ENCODE results near the gene C2CD3. TPM values are rescaled to one million over a fixed set of nuclear protein-coding genes. Genes with fewer than 3 reads are reported as not detected.

The C2CD3 gene
- total and polyA plus RNA-seq, 2 of the 4 experiments (the other 2 are of a cell fraction) = 11.1 to 19.2 TPM

DNA sequence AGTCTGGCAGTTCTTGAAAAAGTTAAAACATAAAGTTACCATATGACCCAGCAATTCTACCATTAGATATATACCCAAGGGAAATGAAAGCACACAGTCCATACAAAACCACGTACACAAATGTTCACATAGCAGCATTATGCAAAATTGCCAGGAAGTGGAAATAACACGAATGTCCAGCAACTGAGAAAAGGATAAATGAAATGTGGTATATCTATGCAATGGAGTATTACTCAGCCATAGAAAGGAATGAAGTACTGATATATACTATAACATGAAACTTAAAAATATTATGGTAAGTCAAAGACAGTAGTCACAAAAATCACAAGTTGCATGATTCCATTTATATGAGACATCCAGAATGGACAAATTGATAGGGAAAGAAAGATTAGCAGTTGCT lies 57.9 kb downstream of the C2CD3 start:
- peaks cover 12% of the 10 kb centered on the region; the same call in 1 of the 2 replicates for H3K36me3 ChIP-seq (ENCODE audit: control insufficient read depth, insufficient read depth, low read length)
- H3K27ac ChIP-seq (ENCODE audit: insufficient read depth, low read length) = no peak overlapping the region
- H4K91ac ChIP-seq (ENCODE audit: insufficient read depth, low read depth, low read length) = no peak overlapping the region
- H3K9me1 ChIP-seq (ENCODE audit: insufficient read depth, low read length) = no peaks in the 10 kb centered on the region; the same call in 1 of the 2 replicates
- no peak overlapping the region for H2BK15ac ChIP-seq (ENCODE audit: low read depth, low read length)
- ATAC-seq (ENCODE audit: low read depth) = no peak
- H3K4me1 ChIP-seq (ENCODE audit: control insufficient read depth, insufficient read depth, low read length) = no peaks in the 10 kb centered on the region
- no peak overlapping the region for H2AFZ ChIP-seq (replicated peaks; ENCODE audit: low read length, poor library complexity)
- H3K4me2 ChIP-seq (ENCODE audit: low read depth, low read length) = no peak overlapping the region
- no peak overlapping the region for H3K9ac ChIP-seq (ENCODE audit: low read depth, low read length)
- no peak overlapping the region for H3K18ac ChIP-seq (ENCODE audit: low read depth, low read length)
- H2BK20ac ChIP-seq (ENCODE audit: low read depth, low read length) = no peak overlapping the region
- no peaks in the 10 kb centered on the region for H3K9me3 ChIP-seq (ENCODE audit: control insufficient read depth, insufficient read depth, low read length)
- no peak for TF ChIP-seq CTCF (conservative IDR thresholded peaks at IDR 0.05; ENCODE audit: low read depth, low read length)
- no peak for TF ChIP-seq POLR2A (IDR thresholded peaks at IDR 0.05; ENCODE audit: low read depth, low read length)
- TF ChIP-seq RAD21 (IDR thresholded peaks at IDR 0.05; ENCODE audit: low read length) = no peak
- no peak for TF ChIP-seq MAZ (IDR thresholded peaks at IDR 0.05; ENCODE audit: borderline replicate concordance, low read depth, low read length)
- no peak for TF ChIP-seq MXI1 (IDR thresholded peaks at IDR 0.05; ENCODE audit: borderline replicate concordance, low read depth, low read length)
- TF ChIP-seq FOS (IDR thresholded peaks at IDR 0.05; ENCODE audit: low read depth, low read length) = no peak
- TF ChIP-seq USF2 (IDR thresholded peaks at IDR 0.05; ENCODE audit: low read depth, low read length) = no peak
- no peak for TF ChIP-seq MAFK (IDR thresholded peaks at IDR 0.05; ENCODE audit: low read depth, low read length)
- no peak for TF ChIP-seq SMC3 (IDR thresholded peaks at IDR 0.05; ENCODE audit: low read depth, low read length)
- no peak for TF ChIP-seq CHD1 (IDR thresholded peaks at IDR 0.05; ENCODE audit: low read depth, low read length)
- TF ChIP-seq CEBPB (IDR thresholded peaks at IDR 0.05; ENCODE audit: low read depth, low read length) = no peak
- TF ChIP-seq BHLHE40 (IDR thresholded peaks at IDR 0.05; ENCODE audit: low read depth, low read length) = no peak
- TF ChIP-seq ELK1 (IDR thresholded peaks at IDR 0.05; ENCODE audit: borderline replicate concordance, low read depth, low read length) = no peak
- no peak for TF ChIP-seq NFE2L2 (IDR thresholded peaks at IDR 0.05; ENCODE audit: low read depth, low read length)
- no peak overlapping the region for H3K23ac ChIP-seq (ENCODE audit: low read depth, low read length)
- no peak overlapping the region for H2AK5ac ChIP-seq (ENCODE audit: low read depth, low read length)
- intact Hi-C loops (cut with micrococcal nuclease) = no loop called here
- no peak for DNase-seq
- H3K56ac ChIP-seq (ENCODE audit: extremely low read depth, insufficient read depth, low read length) = no peak overlapping the region
- POLR2A ChIA-PET (ENCODE audit: unreplicated experiment) = no interaction called here
- BruUV-seq (replicated peaks) = no TSS peak
- no peaks in the 10 kb centered on the region for H4K20me1 ChIP-seq (ENCODE audit: insufficient read depth, low read length)
- H3K14ac ChIP-seq (replicated peaks; ENCODE audit: low read depth, low read length) = no peak overlapping the region
- H3K27me3 ChIP-seq (ENCODE audit: control insufficient read depth, insufficient read depth, low read length) = no peaks in the 10 kb centered on the region
- 0 out of 4 replicates have a peak, but pooled peaks cover 0 to 3% of the 10 kb centered on the region in 2 experiments for H3K79me1 ChIP-seq (ENCODE audit: low read depth in 1 of 2, low read length in 2 of 2)
- CTCF ChIA-PET = no interaction called here
- H3K4ac ChIP-seq (ENCODE audit: low read depth, low read length) = no peak overlapping the region
- no peak overlapping the region for H3K4me3 ChIP-seq (ENCODE audit: insufficient read depth, low read depth, low read length)
- H4K8ac ChIP-seq (ENCODE audit: low read depth in 2 of 2, low read length in 2 of 2) = no peak overlapping the region
- H4K5ac ChIP-seq (ENCODE audit: low read depth, low read length) = no peak overlapping the region
- no peak overlapping the region for H2BK5ac ChIP-seq (ENCODE audit: low read depth, low read length, poor library complexity, severe bottlenecking)
- in situ Hi-C loops (cut with MboI; ENCODE audit: low sequenced_read_pairs) = no loop called here
- H2BK120ac ChIP-seq (ENCODE audit: low read depth, low read length) = no peak overlapping the region
- H2AK9ac ChIP-seq (replicated peaks; ENCODE audit: low read depth, low read length, poor library complexity) = no peak overlapping the region
- WGBS, 2 experiments (ENCODE audit: extremely low coverage in 2 of 2, insufficient read length in 1 of 2) = no CpG with 5 or more reads among the region's 2 CpGs
- dilution Hi-C loops (cut with HindIII; ENCODE audit: low sequenced_read_pairs, unreplicated experiment) = no loop called here
